ENCODE measurements around the gene PARD3.

The PARD3 gene

DNA sequence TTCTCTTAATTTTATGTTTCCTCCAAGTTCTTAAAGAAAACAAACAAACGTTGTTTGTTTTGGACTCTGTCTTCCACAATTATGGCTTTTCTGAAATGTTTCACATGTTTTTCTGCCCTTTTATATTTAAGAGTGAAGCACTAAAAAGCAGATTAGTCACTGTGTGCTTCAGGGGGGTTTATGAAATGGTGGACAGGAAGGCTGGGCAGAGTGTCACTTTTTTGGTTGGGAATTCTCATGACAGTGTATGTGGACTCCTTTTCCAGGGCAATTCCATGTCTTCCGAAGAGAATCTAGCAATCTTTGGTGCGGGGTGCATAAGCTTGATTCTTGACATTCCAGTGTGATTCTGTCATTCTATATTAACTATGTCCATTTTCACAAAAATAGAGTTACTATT is 669.4 kb downstream of the PARD3 start:
- peak; percentile 89 for DNase-seq

DNA sequence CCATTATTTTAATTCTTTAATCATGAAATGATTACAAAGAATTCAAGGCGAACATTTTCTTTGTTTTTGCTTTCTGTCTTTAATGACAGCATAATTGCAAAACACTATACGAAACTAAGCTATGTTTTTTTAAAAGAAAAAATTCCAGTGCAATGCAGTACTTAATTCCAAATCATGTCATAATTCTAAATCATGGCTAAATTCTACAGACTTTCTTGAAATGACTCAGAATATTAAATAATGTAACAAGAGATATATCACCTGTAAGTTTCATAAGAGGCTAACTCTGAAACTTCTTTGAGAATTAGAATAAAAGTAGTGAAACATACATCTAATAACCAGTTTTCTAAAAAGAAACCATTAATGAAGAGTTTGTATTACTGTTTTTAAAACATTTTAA is 671.6 kb downstream of the PARD3 start:
- DNase-seq: no peak

GRCh38 chr10:34141032-34141680 is 673.9 kb downstream of the PARD3 start:
- DNase-seq: no peak

DNA sequence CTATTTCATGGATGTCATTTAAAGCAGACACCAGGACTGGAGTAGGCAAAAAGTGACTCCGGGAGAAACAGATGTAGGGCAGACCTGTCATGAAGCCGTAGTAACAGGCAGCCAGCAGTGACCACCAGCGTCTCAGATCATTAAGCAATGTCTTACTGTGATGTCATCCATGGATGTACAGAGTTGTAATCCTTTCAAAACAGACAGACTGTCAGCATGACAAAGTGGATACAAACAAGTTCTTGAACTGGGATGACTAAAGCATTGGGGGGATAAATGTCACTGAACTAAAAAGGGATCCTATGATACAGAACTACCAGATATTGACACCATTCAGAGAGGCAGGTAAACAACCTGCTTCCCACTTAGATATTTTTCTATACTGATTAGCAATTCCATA is 675.5 kb downstream of the PARD3 start:
- DNase-seq: peak; percentile 46

- no peak for DNase-seq
Measured at GRCh38 chr10:34137955-34138354, 677.1 kb downstream of the PARD3 start.

DNA sequence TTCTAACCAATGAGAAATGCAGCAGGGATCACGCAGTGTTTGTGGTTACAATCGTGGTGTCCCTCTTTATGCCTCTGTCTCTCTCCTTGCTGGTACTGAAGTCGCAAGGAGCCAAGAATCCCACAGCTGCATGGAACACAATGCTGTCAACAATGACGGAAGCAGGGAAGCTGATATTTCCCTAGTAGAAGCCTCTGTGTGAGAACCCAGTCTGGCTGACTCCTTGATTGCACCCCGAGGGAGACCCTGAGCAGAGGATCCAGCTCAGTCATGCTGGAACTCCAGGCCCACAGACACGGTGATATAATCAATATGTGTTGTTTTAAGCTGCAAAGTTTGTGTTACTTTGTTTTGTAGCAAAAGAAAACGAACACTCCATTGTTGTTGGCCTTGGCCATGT is 677.9 kb downstream of the PARD3 start:
- no peak for DNase-seq

- no peak for DNase-seq
Measured at GRCh38 chr10:34135515-34135914, 679.6 kb downstream of the PARD3 start.

- DNase-seq: no peak
Measured at GRCh38 chr10:34134602-34135001, 680.5 kb downstream of the PARD3 start.

GRCh38 chr10:34133406-34133805 is 681.7 kb downstream of the PARD3 start:
- DNase-seq: no peak

DNA sequence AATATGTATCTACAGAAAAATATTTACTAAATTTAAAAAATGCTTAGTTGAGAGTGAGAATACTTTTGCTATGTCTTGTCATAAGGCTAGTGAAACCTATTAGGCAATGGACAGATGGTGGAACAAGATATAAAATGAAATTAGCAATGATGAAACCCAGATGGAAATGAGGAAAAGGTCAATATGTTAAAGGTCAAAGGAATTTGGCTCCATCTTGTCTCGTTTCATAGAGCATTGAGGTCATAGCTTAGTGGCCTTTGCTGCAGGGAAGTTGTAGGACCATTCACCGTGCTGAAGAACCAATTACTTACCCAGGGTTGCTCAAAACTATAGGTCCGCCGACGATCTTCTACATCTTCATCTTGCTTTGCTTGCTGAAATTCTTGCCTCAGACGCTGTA is 683.9 kb downstream of the PARD3 start:
- no peak for DNase-seq

DNA sequence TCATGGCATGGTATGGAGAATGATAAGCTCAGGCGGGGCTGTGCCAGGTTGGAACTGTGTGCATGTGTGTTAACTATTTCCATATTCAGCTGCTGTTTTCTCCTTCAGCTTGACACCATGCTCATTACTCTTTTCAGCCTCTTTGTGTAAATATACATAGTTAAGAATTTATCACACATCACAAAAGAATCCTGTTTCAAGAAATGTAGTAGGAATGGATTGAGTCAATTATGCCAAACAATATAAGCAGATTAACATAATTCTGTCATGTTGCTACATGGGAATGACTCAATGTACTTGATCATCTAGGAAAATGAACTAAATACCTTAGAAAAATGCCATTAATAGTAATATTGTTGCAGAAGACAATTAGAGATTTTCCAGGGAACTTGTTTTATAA is 687.4 kb downstream of the PARD3 start:
- DNase-seq: no peak

GRCh38 chr10:34126371-34127151 is 688.5 kb downstream of the PARD3 start:
- no peak for DNase-seq

DNA sequence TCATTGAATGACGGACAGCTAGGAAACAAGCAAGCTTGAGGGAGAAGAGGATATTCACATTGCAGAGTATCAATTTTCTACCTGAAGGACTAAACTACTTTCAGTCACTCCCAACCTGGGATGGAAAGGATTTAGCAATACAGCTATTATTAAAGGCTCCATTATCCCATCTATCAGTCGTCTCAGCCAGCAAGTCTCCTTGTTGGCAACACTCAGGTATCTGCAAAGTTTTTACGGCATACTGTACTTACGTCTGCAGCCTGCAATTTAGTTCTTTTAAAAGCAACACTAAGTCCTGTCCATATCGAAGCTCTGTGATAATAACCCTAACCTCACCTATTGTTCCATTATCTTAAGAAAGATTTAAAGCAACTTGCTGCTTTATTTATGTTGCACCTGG is 689.4 kb downstream of the PARD3 start:
- no peak for DNase-seq

- peak; percentile 41 for DNase-seq
Measured at GRCh38 chr10:34124522-34125035, 690.5 kb downstream of the PARD3 start.

- no peak for DNase-seq
Measured at GRCh38 chr10:34121781-34122622, 693.1 kb downstream of the PARD3 start.

- DNase-seq: no peak
Measured at GRCh38 chr10:34121125-34121753, 693.9 kb downstream of the PARD3 start.

- DNase-seq: no peak
Measured at GRCh38 chr10:34119456-34119855, 695.6 kb downstream of the PARD3 start.

- no peak for DNase-seq
Measured at GRCh38 chr10:34116681-34117271, 698.3 kb downstream of the PARD3 start.

- DNase-seq: no peak
Measured at GRCh38 chr10:34116220-34116641, 698.9 kb downstream of the PARD3 start.

DNA sequence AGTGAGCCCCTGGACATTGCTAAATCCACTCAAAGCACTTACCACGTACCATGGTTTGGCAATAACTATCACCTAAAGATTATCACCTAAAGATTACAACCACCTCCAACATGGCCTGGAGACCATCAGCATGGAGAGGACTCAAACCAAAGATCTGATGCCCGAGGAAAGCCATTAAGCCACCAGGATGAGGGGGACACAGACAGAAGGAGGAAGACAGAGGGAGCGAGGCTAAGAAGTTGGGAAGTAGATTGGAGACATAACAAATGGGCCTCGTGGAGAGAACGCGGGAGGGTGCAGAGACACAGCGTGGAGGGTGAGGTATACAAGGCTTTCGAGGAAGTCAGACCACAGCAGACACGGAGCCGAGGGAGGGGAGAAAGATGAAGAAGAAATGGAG is 700.2 kb downstream of the PARD3 start:
- no peak for DNase-seq

DNA sequence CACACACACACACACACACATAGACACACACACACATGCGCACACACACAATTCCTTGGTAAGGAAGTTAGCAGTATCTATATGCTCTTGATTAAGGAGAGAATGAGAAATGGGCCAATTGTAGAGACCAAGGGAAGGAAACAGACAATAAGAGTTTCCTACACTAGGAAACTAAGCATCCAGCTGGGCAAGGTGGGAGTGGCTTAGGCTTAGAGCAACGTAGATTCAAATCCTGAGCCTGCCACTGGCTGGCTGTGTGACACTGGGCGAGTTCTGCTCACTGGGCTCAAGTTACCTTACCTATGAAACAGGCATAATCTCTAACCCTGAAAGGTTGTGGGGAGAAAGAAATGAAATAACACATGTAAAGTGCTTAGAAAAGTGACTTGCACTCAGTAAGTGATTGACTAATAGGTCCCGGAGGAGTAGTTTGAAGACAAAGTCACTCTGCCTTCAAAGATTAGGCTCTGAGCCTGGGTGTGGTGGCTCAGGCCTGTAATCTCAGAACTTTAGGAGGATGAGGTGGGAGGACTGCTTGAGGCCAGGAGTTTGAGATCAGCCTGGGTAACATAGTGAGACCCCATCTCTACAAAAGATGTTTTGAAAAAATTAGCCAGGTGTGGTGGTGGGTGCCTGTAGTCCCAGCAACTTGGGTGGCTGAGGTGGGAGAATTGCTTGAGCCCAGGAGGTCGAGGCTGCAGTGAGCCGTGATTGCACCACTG is 701.4 kb downstream of the PARD3 start:
- DNase-seq: no peak

Measured in fibroblast of skin of scalp (primary cell).